Ectodermal cell (in vitro differentiated cells): ENCODE data around the gene PHPT1.
"Not testable (repeated sequence)": the region's sequence is repeated elsewhere in the genome, so short reads cannot be mapped to it uniquely, and the experiment has no call there.

Experiments used
- H3K27ac ChIP-seq: 2 replicates; pipeline ENCODE4 v1.7.0; 2013; ENCODE audit warnings: mild to moderate bottlenecking, low read depth, low read length; ENCODE audit not compliant: insufficient read depth, poor library complexity, severe bottlenecking
- H3K27me3 ChIP-seq: 2 replicates; pipeline ENCODE4 v1.7.0; 2013; ENCODE audit warnings: mild to moderate bottlenecking, low read length; ENCODE audit not compliant: insufficient read depth, control insufficient read depth, poor library complexity, severe bottlenecking
- H3K36me3 ChIP-seq: one replicate; pipeline ENCODE4 v1.7.0; 2013; ENCODE audit warnings: low read length; ENCODE audit not compliant: control insufficient read depth, insufficient read depth
- H3K4me1 ChIP-seq: one replicate; pipeline ENCODE4 v1.7.0; 2013; ENCODE audit warnings: low read length; ENCODE audit not compliant: control insufficient read depth, insufficient read depth
- H3K4me3 ChIP-seq: 2 replicates; pipeline ENCODE4 v1.7.0; 2013; ENCODE audit warnings: low read depth, low read length, control low read depth; ENCODE audit not compliant: insufficient read depth
- H3K9me3 ChIP-seq: 2 replicates; pipeline ENCODE4 v1.7.0; 2013; ENCODE audit warnings: mild to moderate bottlenecking, low read length, moderate library complexity; ENCODE audit not compliant: control insufficient read depth
- WGBS, 2 experiments: methylation state at CpG; one replicate each; pipeline ENCODE4 v1.1.7; 2013; ENCODE audit warnings: missing lambda C conversion rate in 2 of 2; 5-methylcytosine and 5-hydroxymethylcytosine counted together

The PHPT1 gene

GRCh38 chr9:136862849-136863622 lies 13.8 kb downstream of the PHPT1 start:
- 93 to 96% methylated on average over 31 of the region's 31 CpGs for WGBS, 2 experiments
- Histone ChIP-seq H3K9me3 (no peaks in the 10 kb centered on the region), H3K27me3 (no peaks in the 10 kb centered on the region), H3K4me1 (peaks cover 7% of the 10 kb centered on the region), H3K27ac (no peak overlapping the region), H3K36me3 (peaks cover 37% of the 10 kb centered on the region), H3K4me3 (no peak overlapping the region)

- Histone ChIP-seq H3K4me3 (no peak overlapping the region), H3K27me3 (no peaks in the 10 kb centered on the region), H3K9me3 (no peaks in the 10 kb centered on the region), H3K36me3 (peaks cover 37% of the 10 kb centered on the region), H3K27ac (no peak overlapping the region), H3K4me1 (peaks cover 7% of the 10 kb centered on the region)
- 92 to 97% methylated on average over 12 of the region's 12 CpGs for WGBS, 2 experiments
Observed at GRCh38 chr9:136863623-136864273, 14.5 kb downstream of the PHPT1 start.

GRCh38 chr9:136865041-136865767 lies 16.0 kb downstream of the PHPT1 start:
- Histone ChIP-seq H3K36me3 (peaks cover 37% of the 10 kb centered on the region), H3K27ac (no peak overlapping the region), H3K4me3 (peak overlapping the region; percentile 71), H3K4me1 (peaks cover 7% of the 10 kb centered on the region), H3K9me3 (no peaks in the 10 kb centered on the region), H3K27me3 (no peaks in the 10 kb centered on the region)
- WGBS, 2 experiments: 70 to 71% methylated on average over 11 of the region's 11 CpGs

GRCh38 chr9:136865768-136866103 lies 16.5 kb downstream of the PHPT1 start:
- Histone ChIP-seq H3K4me3 (peak overlapping the region; percentile 71), H3K36me3 (peaks cover 33% of the 10 kb centered on the region), H3K4me1 (peaks cover 7% of the 10 kb centered on the region), H3K27ac (peak overlapping the region; percentile 30), H3K27me3 (no peaks in the 10 kb centered on the region), H3K9me3 (no peaks in the 10 kb centered on the region)
- WGBS, 2 experiments: 0% methylated on average over 20 of the region's 20 CpGs

- peak overlapping the region; percentile 44 for H3K4me3 ChIP-seq
- peaks cover 22% of the 10 kb centered on the region for H3K36me3 ChIP-seq
- H3K27ac ChIP-seq, H3K9me3 ChIP-seq, H3K27me3 ChIP-seq, H3K4me1 ChIP-seq: not testable (repeated sequence)
- 92 to 93% methylated on average over 29 of the region's 29 CpGs for WGBS, 2 experiments
Observed at GRCh38 chr9:136866898-136867421, 17.8 kb downstream of the PHPT1 start.

- no peak overlapping the region for H3K4me3 ChIP-seq
- H3K27me3 ChIP-seq: no peaks in the 10 kb centered on the region
- whole genome bisulfite sequencing, 2 experiments: 96 to 97% methylated on average over 18 of the region's 18 CpGs
- no peak overlapping the region for H3K27ac ChIP-seq
- H3K4me1 ChIP-seq: peaks cover 7% of the 10 kb centered on the region
- H3K9me3 ChIP-seq: no peaks in the 10 kb centered on the region
- H3K36me3 ChIP-seq: peaks cover 17% of the 10 kb centered on the region
Observed at GRCh38 chr9:136867480-136867879, 18.3 kb downstream of the PHPT1 start.

GRCh38 chr9:136867917-136868316 lies 18.7 kb downstream of the PHPT1 start:
- WGBS, 2 experiments: 94 to 96% methylated on average over 18 of the region's 18 CpGs

GRCh38 chr9:136868644-136869043 lies 19.4 kb downstream of the PHPT1 start:
- no peak overlapping the region for H3K4me3 ChIP-seq
- H3K9me3 ChIP-seq: no peaks in the 10 kb centered on the region
- no peaks in the 10 kb centered on the region for H3K27me3 ChIP-seq
- no peak overlapping the region for H3K27ac ChIP-seq
- 95 to 96% methylated on average over 11 of the region's 11 CpGs for WGBS, 2 experiments
- H3K36me3 ChIP-seq: peaks cover 6% of the 10 kb centered on the region
- peaks cover 7% of the 10 kb centered on the region for H3K4me1 ChIP-seq

More at GRCh38 chr9:136867917-136868316, 18.7 kb downstream of the PHPT1 start:
- Histone ChIP-seq H3K36me3 (peaks cover 13% of the 10 kb centered on the region), H3K9me3 (no peaks in the 10 kb centered on the region), H3K27ac (no peak overlapping the region), H3K4me3 (no peak overlapping the region), H3K4me1 (peaks cover 7% of the 10 kb centered on the region), H3K27me3 (no peaks in the 10 kb centered on the region)

- H3K9me3 ChIP-seq, H3K4me3 ChIP-seq, H3K27me3 ChIP-seq, H3K4me1 ChIP-seq, H3K36me3 ChIP-seq, H3K27ac ChIP-seq: not testable (repeated sequence)
- 91 to 93% methylated on average over 2 of the region's 2 CpGs for WGBS, 2 experiments
Observed at GRCh38 chr9:136869611-136870010, 20.4 kb downstream of the PHPT1 start.

GRCh38 chr9:136875155-136875554 lies 25.9 kb downstream of the PHPT1 start:
- H3K36me3 ChIP-seq: no peaks in the 10 kb centered on the region
- WGBS, 2 experiments: 91 to 92% methylated on average over 6 of the region's 6 CpGs
- no peak overlapping the region for H3K27ac ChIP-seq
- H3K4me3 ChIP-seq: no peak overlapping the region
- no peaks in the 10 kb centered on the region for H3K4me1 ChIP-seq
- no peaks in the 10 kb centered on the region for H3K27me3 ChIP-seq
- H3K9me3 ChIP-seq: no peaks in the 10 kb centered on the region
